H9 (cell line): Measurements from ENCODE around the gene GCK. TPM values are rescaled to one million over a fixed set of nuclear protein-coding genes. Genes with fewer than 3 reads are reported as not detected.

Experiments
- DNase-seq: peaks from one replicate; pipeline ENCODE4 v3.0.0-alpha.2; 2017
- H2AFZ ChIP-seq: one replicate; pipeline ENCODE4 v1.6.1; 2013; ENCODE audit warnings: mild to moderate bottlenecking, low read length, control low read depth, moderate library complexity
- H2AK5ac ChIP-seq: 2 replicates; pipeline ENCODE4 v1.6.1; 2013; ENCODE audit warnings: low read length, control low read depth, mixed read lengths; ENCODE audit not compliant: insufficient read length
- H2BK120ac ChIP-seq: one replicate; pipeline ENCODE4 v1.6.1; 2013; ENCODE audit warnings: low read depth, mild to moderate bottlenecking, low read length, control low read depth, inconsistent platforms; ENCODE audit not compliant: poor library complexity, severe bottlenecking
- H2BK12ac ChIP-seq: 2 replicates; pipeline ENCODE4 v1.6.1; 2013; ENCODE audit warnings: low read length, control low read depth, mixed read lengths, low read depth; ENCODE audit not compliant: insufficient read length
- H2BK15ac ChIP-seq: 2 replicates; pipeline ENCODE4 v1.6.1; 2013; ENCODE audit warnings: low read depth, low read length, control low read depth
- H2BK20ac ChIP-seq: one replicate; pipeline ENCODE4 v1.6.1; 2013; ENCODE audit warnings: low read depth, mild to moderate bottlenecking, low read length, control low read depth, inconsistent platforms; ENCODE audit not compliant: poor library complexity, severe bottlenecking
- H2BK5ac ChIP-seq: 2 replicates; pipeline ENCODE4 v1.6.1; 2013; ENCODE audit warnings: low read length, control low read depth, mixed read lengths; ENCODE audit not compliant: insufficient read length
- H3K14ac ChIP-seq: 2 replicates; pipeline ENCODE4 v1.6.1; 2013; ENCODE audit warnings: low read length, control low read depth; ENCODE audit not compliant: insufficient read depth
- H3K18ac ChIP-seq: 2 replicates; pipeline ENCODE4 v1.6.1; 2013; ENCODE audit warnings: low read depth, mild to moderate bottlenecking, mixed read lengths, low read length, control low read depth; ENCODE audit not compliant: insufficient read length
- H3K23ac ChIP-seq: 2 replicates; pipeline ENCODE4 v1.6.1; 2013; ENCODE audit warnings: low read length, control low read depth, mixed read lengths, low read depth; ENCODE audit not compliant: insufficient read length
- H3K23me2 ChIP-seq: 2 replicates; pipeline ENCODE4 v1.6.1; 2013; ENCODE audit warnings: low read depth, mild to moderate bottlenecking, mixed read lengths, low read length, control low read depth; ENCODE audit not compliant: insufficient read length, poor library complexity, severe bottlenecking
- H3K27ac ChIP-seq: 2 replicates; pipeline ENCODE4 v1.5.1; 2013; ENCODE audit warnings: low read length, control low read depth, mixed read lengths, low read depth; ENCODE audit not compliant: insufficient read length
- H3K27me3 ChIP-seq: 2 replicates; pipeline ENCODE4 v1.6.1; 2013; ENCODE audit warnings: low read length, control low read depth, inconsistent platforms; ENCODE audit not compliant: insufficient read depth
- H3K4ac ChIP-seq: 2 replicates; pipeline ENCODE4 v1.6.1; 2013; ENCODE audit warnings: low read depth, mild to moderate bottlenecking, control low read depth, inconsistent platforms, low read length, moderate library complexity
- H3K4me1 ChIP-seq: 2 replicates; pipeline ENCODE4 v1.6.1; 2013; ENCODE audit warnings: low read length, control low read depth, inconsistent platforms; ENCODE audit not compliant: insufficient read depth
- H3K4me2 ChIP-seq: 2 replicates; pipeline ENCODE4 v1.6.1; 2013; ENCODE audit warnings: low read length, control low read depth, mixed read lengths; ENCODE audit not compliant: insufficient read length, insufficient read depth
- H3K56ac ChIP-seq: 2 replicates; pipeline ENCODE4 v1.6.1; 2013; ENCODE audit warnings: low read depth, mild to moderate bottlenecking, mixed read lengths, low read length, control low read depth; ENCODE audit not compliant: insufficient read length
- H3K79me1 ChIP-seq: 2 replicates; pipeline ENCODE4 v1.6.1; 2013; ENCODE audit warnings: low read depth, mild to moderate bottlenecking, moderate library complexity, low read length, control low read depth, inconsistent platforms; ENCODE audit not compliant: insufficient read depth, poor library complexity, severe bottlenecking
- H3K79me2 ChIP-seq: 2 replicates; pipeline ENCODE4 v1.6.1; 2013; ENCODE audit warnings: low read length, control low read depth, inconsistent platforms; ENCODE audit not compliant: insufficient read depth
- H3K9ac ChIP-seq: 2 replicates; pipeline ENCODE4 v1.6.1; 2013; ENCODE audit warnings: low read length, control low read depth, mixed read lengths; ENCODE audit not compliant: insufficient read length; ENCODE audit errors: extremely low read depth
- H3K9me3 ChIP-seq: one replicate; pipeline ENCODE4 v1.6.1; 2013; ENCODE audit warnings: low read depth, low read length, inconsistent platforms; ENCODE audit not compliant: control insufficient read depth
- H3T11ph ChIP-seq: one replicate; pipeline ENCODE4 v1.6.1; 2013; ENCODE audit warnings: mild to moderate bottlenecking, low read length, control low read depth, inconsistent platforms
- H4K20me1 ChIP-seq: one replicate; pipeline ENCODE4 v1.6.1; 2013; ENCODE audit not compliant: control insufficient read depth, insufficient read length, insufficient read depth
- H4K5ac ChIP-seq: 2 replicates; pipeline ENCODE4 v1.6.1; 2013; ENCODE audit warnings: low read depth, mild to moderate bottlenecking, mixed read lengths, low read length, control low read depth; ENCODE audit not compliant: insufficient read length
- H4K8ac ChIP-seq: replicated peaks from 2 replicates; pipeline ENCODE4 v1.6.1; 2013; ENCODE audit warnings: low read length, control low read depth, mixed read lengths, low read depth; ENCODE audit not compliant: insufficient read length
- H4K91ac ChIP-seq: 2 replicates; pipeline ENCODE4 v1.6.1; 2013; ENCODE audit warnings: low read depth, mild to moderate bottlenecking, moderate library complexity, mixed read lengths, low read length, control low read depth; ENCODE audit not compliant: insufficient read length
- H3K27ac Mint-ChIP-seq, 3 experiments: 2 replicates in 2 of 3; 3 replicates in 1 of 3; pipeline ENCODE4 v1.8.0; 2020 to 2021; ENCODE audit warnings: mixed read lengths in 3 of 3, mild to moderate bottlenecking in 1 of 3, moderate library complexity in 1 of 3
- H3K27me3 Mint-ChIP-seq: 2 replicates; pipeline ENCODE4 v1.8.0; 2021; ENCODE audit warnings: low read depth, mild to moderate bottlenecking, moderate library complexity, mixed read lengths
- H3K36me3 Mint-ChIP-seq, 3 experiments: 2 replicates in 2 of 3; 3 replicates in 1 of 3; pipeline ENCODE4 v1.8.0; 2020 to 2021; ENCODE audit warnings: low read depth in 3 of 3, mixed read lengths in 3 of 3; ENCODE audit not compliant: insufficient read depth in 1 of 3
- H3K4me1 Mint-ChIP-seq, 2 experiments: 2 replicates each; pipeline ENCODE4 v1.8.0; 2020; ENCODE audit warnings: mixed read lengths in 2 of 2
- H3K4me3 Mint-ChIP-seq, 2 experiments: 2 replicates in 1 of 2; 3 replicates in 1 of 2; pipeline ENCODE4 v1.8.0; 2020 to 2021; ENCODE audit warnings: mild to moderate bottlenecking in 2 of 2, mixed read lengths in 2 of 2, moderate library complexity in 1 of 2
- H3K9me3 Mint-ChIP-seq, 2 experiments: 2 replicates in 1 of 2; 3 replicates in 1 of 2; pipeline ENCODE4 v1.8.0; 2020; ENCODE audit warnings: mild to moderate bottlenecking in 2 of 2, mixed read lengths in 2 of 2, moderate library complexity in 1 of 2
- CTCF ChIP-seq: fragments of 200-600 bp; sonication (generic); conservative IDR thresholded peaks from 3 replicates; pipeline ENCODE4 v1.8.0; 2021; ENCODE audit warnings: antibody characterized with exemption, mild to moderate bottlenecking
- WGBS: extraction: QIAGEN DNeasy Blood & Tissue Kit; methylation state at CpG from one replicate; pipeline ENCODE4 v1.1.7; 2013; ENCODE audit warnings: missing lambda C conversion rate, low lambda C conversion rate, mixed read lengths; ENCODE audit not compliant: insufficient read length; ENCODE audit errors: extremely low coverage; 5-methylcytosine and 5-hydroxymethylcytosine counted together
- total RNA-seq: library from RNA; stranded (reverse); gene quantifications from 2 replicates; pipeline ENCODE4 v1.2.1, GENCODE V29; 2021

Gene GCK
- total RNA-seq, 1 experiment from 2014 or later, result 0.98 TPM

DNA sequence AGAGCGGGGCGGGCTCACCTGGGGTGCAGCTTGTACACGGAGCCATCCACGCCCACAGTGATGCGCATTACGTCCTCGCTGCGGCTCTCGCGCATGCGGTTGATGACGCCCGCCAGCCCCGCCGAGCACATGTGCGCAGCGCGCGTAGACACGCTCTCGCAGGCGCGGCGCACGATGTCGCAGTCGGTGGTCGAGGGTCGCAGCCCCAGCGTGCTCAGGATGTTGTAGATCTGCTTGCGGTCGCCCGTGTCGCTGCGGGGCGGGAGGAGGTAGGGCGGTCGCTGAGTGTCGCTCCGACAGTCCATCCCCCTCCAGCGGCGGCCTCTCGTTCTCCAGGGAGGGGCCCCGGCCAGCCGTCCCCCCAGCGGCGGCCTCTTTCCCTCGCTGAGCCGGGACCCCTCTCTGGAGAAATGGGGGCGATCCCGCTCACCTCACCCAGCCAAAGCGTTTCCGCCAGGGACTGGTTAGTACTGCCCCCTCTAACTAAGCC lies 43.7 kb downstream of the GCK start:
- H3K36me3 Mint-ChIP-seq, result no peaks in the 10 kb centered on the region; a peak in 1 of 7 replicates
- no peak for TF ChIP-seq CTCF

More for the DNA sequence above, 43.7 kb downstream of the GCK start:
- H3K4me2 ChIP-seq, result peak overlapping the region; percentile 66
- H3K9ac ChIP-seq, result no peak overlapping the region
- no peak overlapping the region for H3K23ac ChIP-seq
- Mint-ChIP-seq H3K27ac (no peak overlapping the region), H3K4me3 (peak overlapping the region; percentile 65 to 85), H3K4me1 (peaks cover 14 to 27% of the 10 kb centered on the region in 2 experiments), H3K9me3 (no peaks in the 10 kb centered on the region), H3K27me3 (peaks cover 53% of the 10 kb centered on the region)
- H3K27ac ChIP-seq, result no peak overlapping the region
- H2BK120ac ChIP-seq, result no peak overlapping the region
- no peak overlapping the region for H2BK20ac ChIP-seq
- H3K79me2 ChIP-seq, result no peaks in the 10 kb centered on the region
- no peak overlapping the region for H2BK15ac ChIP-seq
- H3K9me3 ChIP-seq, result no peaks in the 10 kb centered on the region
- H4K5ac ChIP-seq, result no peak overlapping the region
- H3K18ac ChIP-seq, result peak overlapping the region; percentile 49
- peaks cover 9% of the 10 kb centered on the region for H3K23me2 ChIP-seq
- H2BK5ac ChIP-seq, result no peak overlapping the region
- H2AK5ac ChIP-seq, result no peak overlapping the region
- no peak overlapping the region for H3K56ac ChIP-seq
- H3K4ac ChIP-seq, result no peak overlapping the region
- no peaks in the 10 kb centered on the region for H4K20me1 ChIP-seq
- H3K79me1 ChIP-seq, result no peaks in the 10 kb centered on the region
- H2AFZ ChIP-seq, result no peak overlapping the region
- peaks cover 8% of the 10 kb centered on the region; the same call in 1 of the 2 replicates for H3K27me3 ChIP-seq
- no peaks in the 10 kb centered on the region for H3K4me1 ChIP-seq
- WGBS, result no CpG with 5 or more reads among the region's 53 CpGs
- peak; percentile 56 for DNase-seq
- H4K91ac ChIP-seq, result no peak overlapping the region
- H4K8ac ChIP-seq, result no peak overlapping the region
- peak overlapping the region; percentile 45; the same call in 1 of the 2 replicates for H3K14ac ChIP-seq
- no peak overlapping the region for H3T11ph ChIP-seq
- no peak overlapping the region for H2BK12ac ChIP-seq
